Middle frontal gyrus (tissue), 1 donor: ENCODE data around the gene ARHGAP5.

Experiments
- DNase-seq: peaks from one replicate; pipeline ENCODE4 v3.0.0-alpha.2; 2015; ENCODE audit warnings: low spot score; ENCODE audit errors: extremely low spot score

ARHGAP5 gene

GRCh38 chr14:32076278-32077080 lies 625 bp upstream of the ARHGAP5 start:
- DNase-seq = peak; percentile 90

- DNase-seq = peak; percentile 23
These were observed 1.1 kb downstream of the ARHGAP5 start for GRCh38 chr14:32078023-32078857.

- DNase-seq = no peak
These were observed 1.7 kb downstream of the ARHGAP5 start for GRCh38 chr14:32078858-32079216.

- DNase-seq = no peak
These were observed 2.2 kb downstream of the ARHGAP5 start for GRCh38 chr14:32079264-32079663.

- DNase-seq = no peak
These were observed 3.0 kb downstream of the ARHGAP5 start for GRCh38 chr14:32080001-32080510.

GRCh38 chr14:32081901-32082300 lies 4.8 kb downstream of the ARHGAP5 start:
- DNase-seq = no peak

- no peak for DNase-seq
These were observed 6.2 kb downstream of the ARHGAP5 start for GRCh38 chr14:32083315-32083624.

- no peak for DNase-seq
These were observed 6.7 kb downstream of the ARHGAP5 start for GRCh38 chr14:32083789-32084188.

GRCh38 chr14:32085182-32085844 lies 8.2 kb downstream of the ARHGAP5 start:
- DNase-seq = no peak

- no peak for DNase-seq
These were observed 8.8 kb downstream of the ARHGAP5 start for GRCh38 chr14:32085845-32086383.

GRCh38 chr14:32087173-32087861 lies 10.2 kb downstream of the ARHGAP5 start:
- no peak for DNase-seq

GRCh38 chr14:32087907-32088306 lies 10.8 kb downstream of the ARHGAP5 start:
- no peak for DNase-seq

GRCh38 chr14:32090686-32091085 lies 13.6 kb downstream of the ARHGAP5 start:
- no peak for DNase-seq

- no peak for DNase-seq
These were observed 22.4 kb downstream of the ARHGAP5 start for GRCh38 chr14:32099473-32099872.

- no peak for DNase-seq
These were observed 23.1 kb downstream of the ARHGAP5 start for GRCh38 chr14:32100175-32100574.

- no peak for DNase-seq
These were observed 25.2 kb downstream of the ARHGAP5 start for GRCh38 chr14:32102152-32102787.

GRCh38 chr14:32102968-32103367 lies 25.9 kb downstream of the ARHGAP5 start:
- no peak for DNase-seq

GRCh38 chr14:32104308-32104707 lies 27.2 kb downstream of the ARHGAP5 start:
- DNase-seq = no peak

- DNase-seq = no peak
These were observed 27.7 kb downstream of the ARHGAP5 start for GRCh38 chr14:32104803-32105202.

- no peak for DNase-seq
These were observed 32.8 kb downstream of the ARHGAP5 start for GRCh38 chr14:32109676-32110547.
